Kidney glomerular epithelial cell (primary cell): Measurements from ENCODE around the gene SH3BP4.

Experiments used
- DNase-seq: peaks from one replicate; lab custom pipeline; 2025; lab: John Stamatoyannopoulos, UW

Gene SH3BP4

GRCh38 chr2:234951664-234952269, at the start of gene SH3BP4:
Gene SH3BP4, plus strand, starts transcription at chr2:234952017. Its CDS starts 82,986 bp downstream, at chr2:235035003.
- DNase-seq, result peak; percentile 57

GRCh38 chr2:234904785-234905184, 47.0 kb upstream of the SH3BP4 start:
- DNase-seq, result no peak

DNA sequence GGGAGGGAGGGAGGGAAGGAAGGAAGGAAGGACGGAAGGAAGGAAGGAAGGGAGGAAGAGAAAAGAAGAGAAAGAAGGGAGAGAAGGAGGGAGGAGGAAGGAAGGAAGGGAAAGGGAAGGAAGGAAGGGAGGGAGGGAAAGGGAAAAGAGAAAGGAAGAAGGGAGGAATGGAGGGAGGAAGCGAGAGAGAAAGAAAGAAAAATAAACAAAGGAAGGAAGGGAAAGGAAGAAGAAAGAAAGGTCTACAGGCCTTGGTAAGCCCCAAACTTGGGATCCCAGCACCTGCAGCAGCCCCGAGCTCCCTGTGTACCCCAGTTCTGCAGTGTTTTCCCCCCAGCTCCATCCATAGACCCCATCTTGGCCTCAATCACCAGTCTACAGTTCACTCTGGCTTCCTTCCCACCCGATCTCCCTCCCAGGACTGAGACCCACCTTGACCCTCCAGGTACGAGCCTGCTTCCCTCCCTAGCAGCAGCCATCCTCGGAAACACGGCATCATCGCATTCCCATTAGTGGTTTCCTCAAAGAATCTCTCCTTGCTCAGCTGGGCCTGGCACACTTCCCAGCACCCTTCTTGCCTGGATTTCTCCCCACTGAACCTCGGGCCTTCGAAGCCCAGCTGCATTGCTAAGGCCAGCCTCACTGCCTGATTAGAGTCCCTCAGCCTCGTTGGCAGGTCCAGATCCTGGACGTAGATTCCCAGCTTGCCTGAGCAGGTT, 46.1 kb upstream of the SH3BP4 start:
- peak; percentile 11 for DNase-seq

GRCh38 chr2:234910186-234910679, 41.6 kb upstream of the SH3BP4 start:
- DNase-seq, result no peak

DNA sequence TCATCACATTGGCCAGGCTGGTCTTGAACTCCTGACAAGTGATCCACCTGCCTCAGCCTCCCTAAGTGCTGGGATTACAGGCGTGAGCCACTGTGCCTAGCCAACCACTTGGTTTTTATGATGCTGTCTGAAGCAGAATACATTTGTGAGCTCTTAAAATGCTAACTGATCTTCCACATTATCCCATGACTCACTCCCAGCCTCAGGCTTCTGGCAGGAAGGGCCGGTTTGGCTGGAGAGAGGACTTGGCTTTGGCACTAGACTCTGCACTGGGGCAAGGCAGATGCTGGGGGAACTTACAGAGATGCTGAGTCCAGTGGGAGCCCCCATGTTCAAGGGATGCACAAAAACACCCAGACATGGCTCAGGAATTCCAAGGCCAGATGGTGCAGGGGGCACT, 40.5 kb upstream of the SH3BP4 start:
- DNase-seq, result no peak

DNA sequence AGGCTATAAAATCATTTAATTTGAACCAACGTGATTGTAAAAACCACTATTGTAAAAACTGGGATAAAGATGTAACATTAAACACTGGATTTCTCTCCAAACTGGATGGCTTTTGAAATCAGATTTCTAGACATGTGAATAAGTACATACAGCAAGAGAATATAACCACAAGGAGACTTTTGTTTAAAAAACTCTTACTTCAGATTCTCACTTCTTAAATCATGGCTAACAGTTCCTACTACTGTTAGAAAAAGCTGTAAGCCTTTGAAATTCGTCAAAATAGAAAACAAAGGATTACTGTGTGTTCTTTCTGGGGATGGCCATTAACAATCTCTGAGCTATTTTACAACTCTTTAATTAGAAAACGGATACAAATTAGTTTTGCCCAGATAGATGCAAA, 39.4 kb upstream of the SH3BP4 start:
- DNase-seq, result no peak

DNA sequence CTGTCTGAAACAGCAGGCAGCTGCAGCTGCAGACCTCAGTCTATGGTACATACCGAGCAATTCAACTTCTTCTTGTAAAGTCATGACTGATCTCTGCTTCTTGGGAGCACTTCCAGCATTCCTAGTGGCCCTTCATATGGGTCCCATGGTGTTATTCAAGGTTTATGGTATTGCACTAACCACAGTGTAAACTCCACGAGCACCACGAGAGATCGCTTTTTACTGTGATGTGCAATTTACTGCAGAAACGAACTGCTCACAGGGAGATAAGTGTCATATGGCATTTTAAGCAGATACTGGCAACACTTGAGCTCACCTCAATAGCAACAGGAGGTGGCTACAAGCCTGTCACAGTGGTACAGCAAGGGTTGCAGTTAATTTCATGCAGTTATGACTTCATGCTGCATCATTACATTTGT, 38.6 kb upstream of the SH3BP4 start:
- no peak for DNase-seq

DNA sequence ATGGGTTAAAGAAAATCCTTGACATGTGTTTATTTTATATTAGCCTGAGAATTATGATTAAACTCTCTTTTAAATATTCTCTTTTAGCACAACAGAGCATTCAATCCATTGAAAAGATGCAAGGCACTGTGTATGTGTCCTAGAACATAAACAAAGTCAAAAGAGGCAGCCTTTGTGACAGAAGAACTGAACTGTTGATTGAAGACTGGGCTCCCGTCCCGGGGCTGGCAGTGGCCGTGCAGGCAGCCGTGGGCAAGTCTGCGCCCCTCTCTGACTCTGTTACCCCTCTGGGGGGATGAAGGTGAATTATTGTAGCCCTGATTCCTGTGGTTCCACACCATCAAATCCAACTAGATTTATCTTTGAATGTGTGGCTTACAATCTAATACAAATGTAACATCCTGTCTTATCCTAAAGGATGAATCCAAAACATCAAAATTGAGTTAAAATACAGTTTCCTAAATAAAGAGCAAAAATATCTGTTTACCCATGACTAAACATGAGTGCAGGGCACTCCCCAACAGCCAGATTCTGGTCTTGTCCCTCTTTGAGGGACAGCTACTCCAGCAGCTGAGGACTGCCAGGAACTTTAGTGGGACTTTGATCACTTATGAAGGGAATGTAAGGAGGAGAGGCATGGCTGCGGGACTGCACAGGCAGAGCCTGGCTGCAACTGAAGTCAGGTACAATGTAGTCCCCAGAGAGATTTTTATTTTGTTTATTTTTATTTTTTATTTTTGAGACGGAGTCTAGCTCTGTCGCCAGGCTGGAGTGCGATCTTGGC, 37.3 kb upstream of the SH3BP4 start:
- DNase-seq, result no peak

DNA sequence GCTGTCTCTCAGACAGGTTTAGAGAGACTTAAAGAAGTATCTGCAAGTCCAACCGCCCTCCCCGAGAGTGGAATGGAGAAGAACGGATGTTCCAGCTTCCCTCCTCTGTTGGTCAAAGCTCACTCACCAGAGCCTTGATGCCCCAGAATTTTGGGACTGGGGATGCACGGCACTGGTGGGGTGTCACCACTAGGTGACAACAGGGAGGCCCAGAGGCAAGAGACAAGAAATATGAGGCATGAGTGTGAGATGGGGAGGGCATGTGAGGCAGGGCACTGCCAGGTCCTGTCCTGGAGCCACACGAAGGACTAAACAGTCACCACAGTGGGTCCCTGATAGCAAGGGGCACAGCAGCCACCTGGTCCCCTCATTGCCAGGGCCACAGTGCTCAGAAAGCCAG, 35.1 kb upstream of the SH3BP4 start:
- no peak for DNase-seq

DNA sequence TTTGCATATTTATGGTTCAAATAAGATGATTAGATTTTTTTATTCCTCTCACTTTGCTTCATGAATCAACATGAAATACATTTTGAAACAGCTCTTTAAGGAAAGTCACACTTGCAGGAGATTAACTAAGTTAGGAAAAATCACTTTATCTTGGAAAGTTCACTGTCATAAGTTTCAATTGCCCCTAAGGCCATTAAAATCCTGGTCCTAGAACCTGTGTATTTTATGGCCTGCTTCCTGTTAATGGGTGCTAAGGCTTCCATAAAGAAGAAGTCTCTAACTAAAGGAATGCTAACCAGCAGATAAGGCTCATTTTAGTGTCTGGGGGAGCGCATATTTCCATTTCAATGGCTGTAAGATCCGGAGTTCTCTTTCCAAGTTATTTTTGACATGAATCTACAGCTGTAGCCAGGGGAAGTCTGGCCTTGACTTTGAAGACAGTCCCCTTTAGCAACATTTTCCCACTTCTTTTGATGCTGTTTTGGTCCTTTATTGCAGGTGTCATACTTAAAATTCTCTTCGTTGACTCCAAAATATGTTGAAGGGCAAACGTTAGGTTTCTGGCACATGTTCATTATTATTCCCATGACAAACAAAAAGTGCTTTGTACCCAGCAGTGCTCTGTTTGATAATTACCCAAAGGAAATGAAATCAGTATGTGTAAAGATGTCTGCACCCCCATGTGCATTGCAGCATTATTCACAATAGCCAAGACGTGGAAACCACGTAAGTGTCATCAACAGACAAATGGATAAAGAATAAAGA, 34.4 kb upstream of the SH3BP4 start:
- DNase-seq, result no peak

- peak; percentile 11 for DNase-seq
These were observed 32.1 kb upstream of the SH3BP4 start for GRCh38 chr2:234919711-234920110.

DNA sequence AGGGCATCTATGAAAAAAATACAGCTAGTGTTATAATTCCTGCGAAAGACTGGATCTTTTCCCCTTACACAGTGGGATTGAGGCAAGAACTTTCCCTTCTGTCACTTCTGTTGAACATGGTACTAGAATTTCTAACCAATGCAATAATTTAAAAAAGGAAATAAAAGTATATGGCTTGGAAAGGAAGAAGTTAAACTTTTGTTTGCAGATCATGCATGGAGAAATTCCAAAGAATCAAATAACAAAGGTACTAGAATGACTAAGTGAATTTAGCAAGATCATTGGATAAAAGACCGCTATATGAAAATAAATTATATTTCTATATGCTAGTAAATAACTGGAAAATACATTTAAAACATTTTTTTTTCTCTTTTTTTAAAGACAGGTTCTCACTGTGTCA, 31.0 kb upstream of the SH3BP4 start:
- no peak for DNase-seq

- no peak for DNase-seq
These were observed 22.8 kb upstream of the SH3BP4 start for GRCh38 chr2:234929002-234929401.

DNA sequence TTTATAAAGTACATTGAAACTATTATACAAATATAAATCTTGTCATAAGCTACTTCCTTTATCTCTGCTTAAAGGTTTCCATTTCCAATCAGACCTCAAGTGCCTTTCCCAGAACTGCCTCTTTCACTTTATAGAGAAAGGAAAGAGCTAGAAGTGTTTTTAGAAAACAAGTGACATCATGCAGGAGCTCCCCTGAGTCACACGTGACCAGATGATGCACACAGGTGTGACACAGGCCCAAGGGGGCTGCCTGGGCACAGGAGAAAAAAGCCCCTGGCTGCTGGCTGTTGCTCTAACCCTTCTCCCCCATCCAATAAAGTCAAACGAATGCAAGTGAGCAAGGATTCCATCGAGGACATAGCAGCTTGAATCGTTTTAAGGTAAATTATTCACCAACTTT, 21.4 kb upstream of the SH3BP4 start:
- DNase-seq, result no peak

DNA sequence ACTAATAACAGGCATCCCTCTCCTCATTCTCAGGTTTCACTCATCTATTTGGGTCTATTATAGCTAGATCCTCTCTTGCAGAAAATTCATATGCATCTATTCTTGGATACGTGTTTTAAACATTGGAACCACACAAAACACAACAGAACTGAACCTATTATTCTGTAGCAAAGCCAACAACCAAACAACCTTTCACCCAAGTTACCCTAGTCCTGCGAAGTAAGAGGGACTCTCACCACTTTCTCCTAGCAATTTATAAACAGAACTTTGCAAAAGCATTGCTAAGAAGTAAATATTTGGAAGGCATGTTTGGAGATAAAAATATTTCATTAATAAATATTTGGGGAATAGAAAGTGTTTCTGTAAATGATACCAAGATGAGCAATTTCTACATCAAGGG, 20.4 kb upstream of the SH3BP4 start:
- no peak for DNase-seq

DNA sequence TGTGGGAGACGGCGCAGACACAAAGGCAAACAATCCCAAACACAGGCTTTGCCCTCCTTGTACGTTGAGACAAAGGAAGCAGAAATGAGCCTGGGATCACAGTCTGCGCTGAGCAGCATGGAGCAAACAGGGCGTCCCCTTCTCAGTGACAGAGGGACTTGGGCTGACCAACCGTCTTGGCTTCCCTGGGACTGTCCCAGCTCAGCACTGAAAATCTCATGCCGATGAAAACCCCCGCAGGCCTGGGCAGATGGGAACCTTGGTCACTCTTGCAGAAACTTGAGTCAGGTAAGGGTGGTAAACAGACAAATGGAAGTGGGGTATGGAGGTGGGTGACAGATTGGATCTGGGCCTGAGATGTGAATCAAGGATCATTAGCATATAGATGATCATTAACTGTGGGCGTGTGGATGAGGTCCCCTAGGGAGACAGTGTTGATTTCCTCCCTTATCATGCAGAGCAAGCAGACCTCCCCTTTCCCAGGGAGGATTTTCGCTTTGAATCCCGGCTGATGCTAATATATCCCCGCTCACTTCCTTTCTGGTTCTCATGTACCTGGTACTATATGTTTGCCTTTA, 19.1 kb upstream of the SH3BP4 start:
- no peak for DNase-seq

DNA sequence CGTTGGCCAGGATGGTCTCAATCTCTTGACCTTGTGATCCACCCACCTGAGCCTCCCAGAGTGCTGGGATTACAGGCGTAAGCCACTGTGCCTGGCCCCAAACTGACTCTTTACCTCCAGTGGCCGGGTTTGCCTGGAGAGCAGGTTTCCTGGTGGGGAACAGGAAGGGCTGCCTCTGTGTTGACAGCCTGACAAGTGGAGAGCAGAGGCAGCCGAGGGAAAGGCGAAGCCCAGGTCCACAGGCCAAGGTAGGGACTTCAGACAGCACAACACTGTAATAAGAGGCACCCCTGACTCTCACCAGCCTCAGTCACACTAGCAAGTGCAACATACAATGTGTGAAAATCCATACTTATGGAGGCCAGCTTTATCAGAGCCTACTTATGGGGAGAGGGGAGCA, 16.5 kb upstream of the SH3BP4 start:
- no peak for DNase-seq

DNA sequence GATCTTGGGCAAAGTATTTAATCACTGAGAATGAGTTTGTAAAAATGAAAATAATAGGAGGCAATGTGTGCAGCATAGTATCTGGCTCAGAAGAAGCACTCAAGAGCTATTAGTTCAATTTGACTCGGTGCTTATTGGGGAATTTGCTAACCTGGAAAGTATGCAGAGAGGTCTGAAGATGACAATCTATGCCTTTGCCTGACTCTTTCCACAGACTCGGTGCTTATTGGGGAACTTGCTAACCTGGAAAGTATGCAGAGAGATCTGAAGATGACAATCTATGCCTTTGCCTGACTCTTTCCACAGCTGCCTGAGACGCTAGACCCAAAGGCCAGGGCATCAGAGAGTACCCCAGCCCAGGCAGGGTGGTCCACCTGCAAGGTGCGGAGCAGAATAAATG, 12.2 kb upstream of the SH3BP4 start:
- DNase-seq, result no peak

GRCh38 chr2:234939996-234940395, 11.8 kb upstream of the SH3BP4 start:
- DNase-seq, result no peak

DNA sequence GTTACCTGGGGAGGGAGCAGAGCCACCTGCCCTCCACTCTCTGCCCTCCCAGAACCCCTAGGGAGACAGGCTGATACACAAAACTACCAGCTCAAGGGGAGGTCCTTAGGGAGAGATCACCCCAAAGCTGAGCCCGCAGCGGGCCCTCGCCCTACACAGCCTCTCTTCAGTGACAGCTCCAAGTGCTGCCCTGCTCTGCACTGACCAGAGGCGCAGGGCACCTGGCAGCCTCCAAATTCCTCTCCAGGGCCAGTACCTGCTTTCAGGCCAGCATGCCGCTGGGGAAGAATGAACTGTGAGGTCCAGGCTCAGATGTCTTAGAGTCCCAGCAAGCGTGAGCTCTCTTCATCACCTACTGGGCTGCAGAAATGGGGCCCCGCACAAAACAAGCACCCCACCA, 11.3 kb upstream of the SH3BP4 start:
- no peak for DNase-seq

DNA sequence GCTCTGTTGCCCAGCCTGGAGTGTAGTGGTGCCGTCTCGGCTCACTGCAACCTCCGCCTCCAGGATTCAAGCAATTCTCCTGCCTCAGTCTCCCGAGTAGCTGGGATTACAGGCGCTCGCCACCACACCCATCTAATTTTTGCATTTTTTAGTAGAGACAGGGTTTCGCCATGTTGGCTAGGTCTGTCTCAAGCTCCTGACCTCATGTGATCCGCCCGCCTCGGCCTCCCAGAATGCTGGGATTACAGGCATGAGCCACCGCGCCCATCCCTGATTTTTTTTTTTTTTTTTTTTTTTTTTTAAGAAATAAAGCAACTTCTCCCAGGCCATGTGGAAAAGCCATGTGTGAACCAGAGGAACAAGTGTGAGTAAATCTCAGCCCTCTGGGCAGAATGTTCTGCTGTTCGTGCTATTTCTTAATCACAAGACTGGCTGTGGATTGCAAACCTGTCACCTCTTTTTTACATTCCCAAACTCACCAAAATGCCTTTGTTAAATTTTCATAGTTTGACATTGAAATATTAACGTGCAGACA, 6.4 kb upstream of the SH3BP4 start:
- DNase-seq, result no peak

DNA sequence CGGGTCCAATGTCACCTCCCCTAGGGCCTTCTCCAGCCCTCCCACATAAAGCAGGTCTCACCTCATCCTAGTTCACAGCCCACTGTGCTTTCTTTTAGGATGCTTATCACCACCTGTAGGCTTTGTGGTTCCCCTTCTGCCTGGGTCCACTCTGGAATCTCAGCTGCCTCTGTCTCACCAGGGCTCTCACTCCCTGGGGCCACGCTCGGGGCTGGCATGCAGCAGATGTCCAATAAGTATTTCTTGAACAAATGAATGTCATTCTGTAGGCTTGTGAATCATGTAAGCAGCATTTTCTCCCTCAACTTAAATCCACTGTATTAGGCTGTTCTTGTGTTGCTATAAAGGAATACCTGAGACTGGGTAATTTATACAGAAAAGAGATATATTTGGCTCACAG, 4.3 kb upstream of the SH3BP4 start:
- DNase-seq, result no peak
